Measurements from ENCODE around the gene NMUR2.

Gene NMUR2, protein sequence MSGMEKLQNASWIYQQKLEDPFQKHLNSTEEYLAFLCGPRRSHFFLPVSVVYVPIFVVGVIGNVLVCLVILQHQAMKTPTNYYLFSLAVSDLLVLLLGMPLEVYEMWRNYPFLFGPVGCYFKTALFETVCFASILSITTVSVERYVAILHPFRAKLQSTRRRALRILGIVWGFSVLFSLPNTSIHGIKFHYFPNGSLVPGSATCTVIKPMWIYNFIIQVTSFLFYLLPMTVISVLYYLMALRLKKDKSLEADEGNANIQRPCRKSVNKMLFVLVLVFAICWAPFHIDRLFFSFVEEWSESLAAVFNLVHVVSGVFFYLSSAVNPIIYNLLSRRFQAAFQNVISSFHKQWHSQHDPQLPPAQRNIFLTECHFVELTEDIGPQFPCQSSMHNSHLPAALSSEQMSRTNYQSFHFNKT

DNA sequence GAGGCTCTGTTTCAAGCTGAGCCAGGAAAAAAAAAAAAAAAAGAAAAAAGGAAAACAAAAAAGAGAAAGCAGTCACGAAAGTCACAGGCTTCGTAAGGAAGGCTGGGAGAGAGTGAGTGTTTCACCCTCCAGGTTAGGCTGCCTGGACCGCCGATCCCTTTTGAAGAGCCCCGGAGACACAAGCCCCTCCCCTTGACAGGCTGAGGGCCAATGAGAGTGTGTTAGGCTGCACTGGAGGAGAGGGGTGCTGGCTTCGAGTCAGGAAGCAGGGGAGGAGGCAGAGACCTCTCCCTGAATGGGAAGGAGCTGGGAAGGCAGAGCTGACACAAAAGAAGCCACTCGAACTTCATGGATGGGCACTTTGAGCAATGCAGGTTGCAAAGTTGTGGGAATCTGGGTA lies at the start of gene NMUR2:
Gene NMUR2, minus strand, starts transcription at position 135 of the 400 bp plus-strand sequence. CDS start 166 bp downstream, outside the sequence.
- DNase-seq: no peak

DNA sequence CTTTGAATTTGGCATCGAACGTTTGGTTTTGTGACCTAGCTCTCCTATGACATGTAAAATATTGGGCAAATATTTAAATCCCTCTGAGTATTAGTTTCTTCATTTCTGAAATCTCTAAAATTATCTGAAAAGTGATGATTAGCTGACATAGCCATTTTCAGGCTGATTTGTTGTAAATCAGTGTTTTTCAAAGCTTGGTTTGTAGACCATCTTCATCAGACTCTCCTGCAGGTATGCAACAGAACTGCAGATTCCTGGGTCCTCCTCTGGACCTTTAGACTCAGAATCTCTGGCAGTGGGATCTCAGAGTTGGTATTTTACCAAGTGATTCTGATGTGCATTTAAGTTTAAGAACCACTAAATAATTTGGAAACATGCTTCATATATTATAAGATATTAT lies 38.9 kb upstream of the NMUR2 start:
- DNase-seq: no peak

DNA sequence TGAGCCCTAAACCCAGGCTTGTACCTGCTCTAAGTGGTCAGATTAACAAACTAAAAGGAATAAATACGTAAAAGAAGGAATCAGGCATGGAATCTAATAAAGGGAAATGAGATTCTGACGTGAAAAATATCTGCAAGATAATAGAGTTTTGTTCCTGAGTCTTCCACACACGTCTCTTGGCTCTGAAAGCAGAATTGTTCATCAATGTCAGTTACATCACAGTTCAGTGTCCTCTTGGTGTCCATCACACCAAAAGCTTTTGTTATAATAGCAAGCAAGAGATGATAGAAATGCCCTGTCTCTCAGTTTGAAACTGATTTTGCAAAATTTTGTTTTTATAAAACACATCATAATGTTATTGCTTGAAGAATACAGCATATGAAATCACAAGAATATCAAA lies 34.7 kb upstream of the NMUR2 start:
- no peak for DNase-seq

DNA sequence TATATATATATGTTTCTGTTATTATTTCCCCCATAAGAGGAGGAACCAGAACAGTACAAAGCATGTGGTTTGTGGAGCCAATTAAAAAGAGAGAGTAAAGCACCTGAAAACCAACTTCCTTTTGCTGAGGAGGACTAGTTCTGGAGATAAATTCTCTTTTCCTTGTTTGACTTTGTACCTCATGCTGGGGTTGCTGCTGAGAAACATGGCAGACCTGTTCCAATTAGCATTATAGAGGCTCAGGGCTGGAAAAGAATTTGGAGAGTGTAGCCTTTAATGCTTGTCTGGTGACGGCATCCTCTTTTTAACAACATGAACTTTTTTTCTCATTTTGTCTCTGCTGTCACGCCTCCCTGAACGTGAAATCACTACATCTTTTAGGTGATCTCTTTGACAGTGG lies 32.8 kb upstream of the NMUR2 start:
- no peak for DNase-seq

DNA sequence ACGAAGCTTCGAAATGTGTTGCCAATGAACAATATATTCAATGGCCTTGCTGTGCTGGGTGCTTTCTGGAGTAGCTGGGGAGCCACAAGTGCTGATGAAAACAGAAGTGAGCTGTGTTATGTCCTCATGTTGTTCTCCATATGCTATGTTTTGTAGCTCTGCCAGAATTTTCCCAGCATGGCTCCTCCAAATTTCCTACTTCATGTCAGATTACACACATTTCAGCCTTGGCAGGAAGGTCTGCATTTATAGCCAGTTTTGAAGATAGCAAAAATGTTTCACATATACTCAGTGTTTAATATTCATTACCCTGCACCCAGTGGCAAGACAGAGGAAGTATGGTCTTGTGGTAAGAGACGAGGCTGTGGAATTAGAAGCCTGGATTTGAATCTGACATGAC lies 22.6 kb upstream of the NMUR2 start:
- DNase-seq: no peak

DNA sequence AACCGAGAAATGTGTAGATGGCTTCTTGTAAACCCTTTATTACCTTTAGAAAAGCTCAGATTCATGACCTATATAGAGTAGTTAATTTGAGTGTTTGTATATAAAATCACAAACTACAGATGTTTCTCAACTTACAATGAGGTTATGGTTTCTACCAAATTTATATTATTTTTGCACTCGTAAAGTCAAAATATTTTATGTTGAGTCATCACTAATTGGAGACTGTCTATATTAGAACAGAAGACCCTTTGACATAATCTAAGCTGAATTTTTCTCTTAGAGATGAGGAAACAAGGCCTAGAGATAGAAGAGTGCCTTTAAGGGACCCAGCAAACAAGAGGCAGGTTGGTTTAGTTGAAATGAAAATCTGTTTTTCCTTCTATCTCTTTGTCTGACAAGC lies 20.0 kb upstream of the NMUR2 start:
- no peak for DNase-seq

DNA sequence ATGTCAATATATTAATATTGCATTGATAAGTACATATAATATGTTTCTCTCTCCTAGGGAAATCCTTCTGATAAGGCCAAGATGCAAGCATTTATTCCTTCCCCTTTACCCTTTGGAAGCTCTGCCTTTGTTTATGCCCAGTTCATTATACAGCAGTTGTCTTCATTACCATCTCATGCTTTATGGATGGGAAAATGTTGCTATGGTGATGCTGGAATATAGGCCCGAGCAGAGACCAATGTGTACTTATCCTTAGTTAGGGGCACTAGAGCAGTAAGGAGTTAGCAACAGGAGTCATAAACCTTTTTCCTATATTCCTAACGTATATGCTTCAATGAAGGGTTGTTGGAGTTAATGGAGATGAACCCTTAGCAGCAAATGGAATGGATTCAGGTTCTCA lies 19.4 kb upstream of the NMUR2 start:
- DNase-seq: no peak

DNA sequence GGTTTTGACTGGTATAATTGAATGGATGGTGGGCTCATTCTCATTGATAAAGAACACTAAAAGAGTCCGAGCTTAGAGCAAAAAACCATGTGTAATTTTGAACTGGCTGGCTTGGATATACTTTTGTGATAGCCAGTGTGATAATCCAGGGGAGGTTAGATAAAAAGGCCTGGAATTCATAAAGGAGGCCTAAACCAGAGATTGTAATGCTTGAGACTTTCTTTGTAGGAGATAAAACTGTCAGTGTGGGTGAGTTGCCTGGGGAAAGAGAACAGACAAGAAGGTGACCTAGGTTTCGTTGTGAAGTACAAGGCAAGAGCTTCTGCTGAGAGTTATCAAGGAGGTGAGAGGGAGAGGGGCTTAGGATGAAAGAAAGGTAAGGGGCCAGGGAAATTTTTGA lies 17.0 kb upstream of the NMUR2 start:
- DNase-seq: no peak

DNA sequence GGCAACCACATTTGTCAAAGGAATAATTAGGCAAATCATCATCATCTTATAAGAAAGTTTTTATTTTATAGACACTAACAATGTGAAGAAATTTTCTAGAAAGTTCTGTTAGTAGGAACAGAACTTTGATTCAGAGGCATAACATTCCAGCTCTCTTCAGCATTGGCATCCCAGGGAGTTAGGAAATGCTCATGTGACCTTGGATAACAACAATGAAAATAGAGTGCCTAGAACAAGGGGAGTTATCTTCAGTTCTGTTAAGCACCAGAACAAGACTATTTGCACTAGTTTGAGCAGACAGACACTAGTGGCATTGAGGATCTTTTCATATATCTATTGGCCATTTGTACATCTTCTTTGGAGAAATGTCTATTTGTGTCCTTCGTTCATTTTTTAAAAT lies 7.0 kb upstream of the NMUR2 start:
- no peak for DNase-seq

DNA sequence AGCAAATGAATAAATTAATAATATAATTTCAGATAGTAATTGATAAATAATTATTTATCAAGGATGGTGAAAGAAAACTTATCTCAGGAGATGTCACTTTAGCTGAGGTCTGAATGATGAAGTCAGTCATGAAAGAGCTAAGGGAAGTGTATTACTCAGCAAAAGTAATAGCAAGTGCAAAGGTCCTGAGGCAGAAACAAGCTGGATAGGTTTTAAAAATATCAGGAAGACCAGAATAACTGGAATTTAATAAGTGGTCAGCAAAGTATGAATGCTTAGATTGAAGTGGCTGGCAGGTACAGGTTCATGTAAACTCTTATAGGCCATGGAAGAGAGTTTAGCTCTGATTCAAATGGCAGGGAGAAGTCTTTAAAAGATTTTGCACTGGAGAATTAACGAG lies 1.0 kb upstream of the NMUR2 start:
- DNase-seq: no peak

DNA sequence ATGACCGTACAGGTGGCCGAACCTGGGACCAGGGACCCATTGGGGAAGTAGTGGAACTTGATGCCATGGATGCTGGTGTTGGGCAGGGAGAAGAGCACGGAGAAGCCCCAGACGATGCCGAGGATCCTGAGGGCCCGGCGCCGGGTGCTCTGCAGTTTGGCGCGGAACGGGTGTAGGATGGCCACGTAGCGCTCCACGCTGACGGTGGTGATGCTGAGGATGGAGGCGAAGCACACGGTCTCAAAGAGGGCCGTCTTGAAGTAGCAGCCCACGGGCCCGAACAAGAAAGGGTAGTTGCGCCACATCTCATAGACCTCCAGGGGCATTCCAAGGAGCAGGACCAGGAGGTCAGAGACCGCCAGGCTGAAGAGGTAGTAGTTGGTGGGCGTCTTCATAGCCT lies 585 bp downstream of the NMUR2 start:
- DNase-seq: no peak

DNA sequence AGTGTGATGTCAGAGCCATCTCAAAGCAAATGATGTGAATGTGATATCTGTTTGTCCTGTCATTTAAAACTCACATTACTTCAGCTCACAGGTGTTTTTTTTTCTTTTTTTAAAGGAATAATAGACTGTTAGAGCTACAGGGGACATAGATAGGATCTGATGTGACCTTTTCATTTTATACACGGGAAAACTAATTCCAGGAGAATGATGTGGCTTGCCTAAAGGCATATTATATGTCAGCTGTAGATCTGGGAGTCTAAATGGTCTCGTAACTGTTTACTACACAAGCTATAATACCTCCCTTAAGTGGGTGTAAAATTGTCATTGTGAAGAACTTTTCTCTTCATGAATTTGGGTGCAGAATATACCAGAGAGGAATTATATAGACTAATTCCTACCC lies 2.0 kb downstream of the NMUR2 start:
- DNase-seq: no peak

DNA sequence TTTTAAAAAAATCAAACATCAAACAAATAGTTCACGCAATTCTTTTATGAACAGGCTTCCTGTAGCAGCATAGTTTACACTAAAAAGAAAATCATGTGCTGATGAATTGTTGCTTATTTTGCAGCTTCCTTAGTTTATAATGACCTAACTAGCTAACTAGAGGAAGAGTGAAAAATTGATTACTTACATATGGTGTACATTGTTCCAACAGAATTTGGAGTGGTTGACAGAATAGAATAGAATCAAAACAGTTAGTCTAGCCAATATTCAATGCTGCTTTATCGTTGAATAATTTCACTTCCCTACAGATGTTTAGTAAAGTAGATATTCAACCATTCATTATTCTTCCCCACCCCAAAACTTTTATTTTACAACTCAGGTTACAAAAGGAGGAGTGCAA lies 4.2 kb downstream of the NMUR2 start:
- no peak for DNase-seq

DNA sequence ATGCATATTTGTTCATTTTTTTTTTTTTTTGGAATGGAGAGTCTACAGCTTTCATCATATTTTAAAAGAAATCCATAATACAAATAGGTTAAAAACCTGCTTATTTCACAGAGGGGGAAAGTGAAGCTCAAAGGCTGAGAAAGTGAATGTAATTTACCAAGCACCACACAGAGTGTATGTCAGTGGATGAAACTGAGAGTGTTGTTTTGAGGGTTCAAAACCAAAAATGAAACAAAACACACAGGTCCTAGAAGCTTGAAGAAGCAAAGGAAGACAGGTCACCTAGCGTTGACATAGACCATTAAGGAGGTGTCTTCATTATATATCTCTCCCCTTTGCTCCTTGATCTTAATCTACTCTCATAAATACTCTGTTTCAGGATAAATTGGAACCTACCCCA lies 7.5 kb downstream of the NMUR2 start:
- no peak for DNase-seq

DNA sequence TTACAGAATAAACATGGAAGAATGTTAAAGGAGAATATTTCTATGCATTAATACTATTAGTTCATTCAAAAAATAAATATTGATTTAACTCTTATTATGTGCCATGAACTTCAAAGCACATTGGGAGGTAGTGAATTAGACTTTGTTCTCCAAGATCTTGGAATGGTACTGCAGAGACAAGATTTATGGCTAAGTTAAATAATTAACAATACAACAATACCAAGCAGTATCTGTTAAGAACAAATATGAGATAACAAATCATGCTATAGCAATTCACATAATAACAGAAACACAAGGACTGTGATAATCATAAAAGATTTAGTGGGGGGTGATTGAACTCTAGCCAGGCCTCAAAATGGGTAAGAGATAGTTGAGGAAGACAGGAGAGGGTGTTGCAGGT lies 11.6 kb downstream of the NMUR2 start:
- no peak for DNase-seq

DNA sequence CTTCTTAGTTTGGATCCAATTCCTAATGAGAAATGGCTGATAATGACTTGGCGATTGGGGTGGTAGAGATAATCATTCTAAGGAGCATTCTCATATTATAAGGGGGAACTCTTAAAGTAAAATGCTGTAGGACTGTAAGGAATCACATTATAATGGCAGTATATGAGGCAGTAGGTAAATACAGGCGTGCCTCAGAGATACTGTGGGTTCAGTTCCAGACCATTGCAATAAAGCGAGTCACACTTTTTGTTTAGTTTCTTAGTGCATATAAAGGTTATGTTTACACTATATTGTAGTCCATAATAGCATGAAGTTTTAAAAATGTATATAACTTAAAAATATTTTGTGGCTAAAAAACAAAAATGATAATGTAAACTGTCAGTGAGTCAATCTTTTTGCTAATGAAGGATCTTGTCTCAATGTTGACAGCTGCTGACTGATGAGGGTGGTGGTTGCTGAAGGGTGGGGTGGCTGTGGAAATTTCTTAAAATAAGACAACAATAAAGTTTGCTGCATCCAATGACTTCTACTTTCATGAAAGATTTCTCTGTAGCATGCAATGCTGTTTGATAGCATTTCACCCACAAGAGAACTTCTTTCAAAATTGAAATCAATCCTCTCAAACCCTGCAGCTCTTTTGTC lies 15.8 kb downstream of the NMUR2 start:
- no peak for DNase-seq

DNA sequence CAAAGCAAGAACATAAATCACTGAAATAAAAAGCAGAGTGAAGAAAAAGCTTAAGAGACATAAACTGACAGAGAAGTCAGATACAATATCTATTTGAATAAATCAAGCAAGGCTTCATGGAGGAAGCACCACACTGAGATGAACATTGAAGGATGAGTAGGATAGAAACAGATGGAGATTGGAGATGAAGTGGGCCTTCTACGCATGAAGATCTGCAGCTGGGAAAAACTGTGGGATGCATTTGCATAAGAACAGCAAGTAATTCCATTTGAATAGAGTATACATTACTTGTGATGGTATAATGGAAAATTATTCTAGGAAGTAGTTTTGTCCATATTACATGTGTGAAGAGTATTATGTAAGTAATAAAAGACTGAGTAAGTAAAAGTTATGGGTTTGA lies 16.5 kb downstream of the NMUR2 start:
- DNase-seq: no peak

DNA sequence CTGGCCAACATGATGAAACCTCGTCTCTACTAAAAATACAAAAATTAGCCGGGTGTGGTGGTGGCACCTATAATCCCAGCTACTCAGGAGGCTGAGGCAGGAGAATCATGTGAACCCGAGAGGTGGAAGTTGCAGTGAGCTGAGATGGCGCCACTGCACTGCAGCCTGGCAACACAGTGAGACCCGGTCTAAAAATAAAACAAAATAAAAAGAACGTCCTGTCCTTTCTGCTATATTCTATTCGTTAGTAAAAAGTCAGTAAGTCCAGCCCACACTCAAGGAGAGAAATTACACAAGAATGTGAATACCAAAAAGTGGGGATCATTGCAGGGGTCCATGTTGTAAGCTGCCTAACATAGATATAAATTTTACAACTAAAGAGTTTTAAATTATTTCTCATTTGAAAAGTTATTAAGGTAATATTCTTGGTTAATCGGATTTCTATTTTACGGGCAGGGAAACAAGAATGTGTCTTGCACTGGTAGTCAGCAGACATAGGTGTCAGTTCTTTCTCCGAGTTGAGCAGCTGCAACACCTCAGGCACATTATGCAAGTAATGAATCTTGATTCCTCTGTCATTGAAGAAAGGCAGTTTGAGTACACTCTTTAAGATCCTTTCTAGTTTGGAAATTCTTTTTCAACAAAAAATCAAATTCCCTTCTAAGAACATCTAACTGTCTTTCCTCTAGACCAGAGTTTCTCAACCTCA lies 24.5 kb downstream of the NMUR2 start:
- no peak for DNase-seq

DNA sequence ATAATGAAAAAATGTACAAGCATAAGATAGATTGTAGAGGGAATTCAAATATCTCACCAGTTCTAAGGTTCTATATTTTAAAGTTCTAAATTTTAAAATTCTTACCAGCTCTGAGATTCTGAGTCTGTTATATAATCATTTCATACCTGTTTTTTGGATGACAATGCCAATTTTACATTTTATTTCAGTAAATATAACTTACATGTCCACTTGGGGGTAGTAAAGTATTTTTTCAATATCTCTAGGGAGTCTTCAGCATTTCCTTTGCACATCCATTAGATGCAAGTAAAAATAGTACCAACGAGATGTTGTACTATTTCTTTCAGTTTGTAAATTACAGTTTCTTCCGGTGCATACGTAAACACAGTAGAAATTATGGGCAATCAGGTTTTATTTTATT lies 25.7 kb downstream of the NMUR2 start:
- DNase-seq: no peak

DNA sequence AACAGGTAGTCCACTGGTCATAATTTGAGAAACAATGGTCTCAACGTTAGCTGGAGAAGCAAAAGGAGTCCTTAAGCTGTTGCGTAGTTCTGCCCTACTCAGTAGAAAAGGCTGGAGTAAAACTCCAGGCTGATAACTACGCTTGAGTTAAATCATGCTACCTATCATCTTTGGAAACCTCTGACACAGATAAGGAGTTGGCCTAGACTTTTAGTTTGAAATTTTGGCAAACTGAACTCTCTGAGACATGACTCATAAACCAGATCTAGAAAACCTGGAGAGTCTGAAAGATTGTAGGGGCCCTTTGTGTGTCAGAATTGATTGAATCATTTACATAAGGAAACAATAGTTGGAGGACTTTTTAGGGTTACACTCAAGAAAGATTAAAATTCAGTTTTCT lies 26.3 kb downstream of the NMUR2 start:
- no peak for DNase-seq

DNA sequence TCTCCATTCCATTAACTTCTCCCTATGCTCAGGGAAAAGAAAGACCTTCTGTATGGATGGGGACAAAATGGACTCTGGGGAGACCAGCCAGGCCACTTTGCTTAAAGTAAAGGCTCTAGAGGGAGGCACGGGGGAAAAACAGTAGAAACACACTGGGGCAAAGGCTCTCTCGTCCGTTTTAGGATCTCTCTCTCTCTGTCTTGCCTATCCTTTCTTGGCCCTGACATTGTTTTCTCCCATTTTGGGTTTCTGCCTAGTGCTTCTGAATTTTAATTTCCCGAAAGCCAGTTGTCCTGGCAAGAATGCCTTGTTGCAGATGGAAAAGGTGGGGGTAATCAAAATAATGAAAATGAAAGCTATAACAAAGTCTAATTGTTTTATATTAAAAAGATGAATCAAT lies 28.2 kb downstream of the NMUR2 start:
- DNase-seq: no peak

DNA sequence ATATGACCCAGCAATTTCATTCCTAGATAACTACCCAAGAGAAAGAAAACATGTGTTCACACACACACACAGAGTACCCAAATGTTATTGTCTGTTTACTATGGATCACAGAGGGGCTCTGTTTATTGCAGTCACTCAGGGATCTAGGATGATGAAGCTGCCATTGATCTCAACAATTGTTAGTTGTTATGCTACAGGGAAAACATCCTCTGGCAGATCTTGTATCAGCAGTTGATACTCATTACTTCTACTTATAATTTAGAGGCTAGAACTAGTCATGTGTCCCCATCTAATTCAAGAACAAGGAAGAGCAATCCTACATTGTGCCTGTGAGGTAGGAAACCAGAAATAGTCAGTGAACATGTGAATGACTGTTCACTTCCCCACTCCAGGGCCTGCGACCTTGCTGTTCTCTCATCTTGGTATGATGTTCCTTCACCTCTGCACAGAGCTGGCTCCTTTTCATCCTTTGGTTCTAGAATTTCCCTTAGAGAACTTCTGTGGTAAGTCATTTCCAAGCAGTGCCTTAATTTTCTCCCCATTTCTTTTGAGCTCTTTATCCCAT lies 30.3 kb downstream of the NMUR2 start:
- DNase-seq: no peak

DNA sequence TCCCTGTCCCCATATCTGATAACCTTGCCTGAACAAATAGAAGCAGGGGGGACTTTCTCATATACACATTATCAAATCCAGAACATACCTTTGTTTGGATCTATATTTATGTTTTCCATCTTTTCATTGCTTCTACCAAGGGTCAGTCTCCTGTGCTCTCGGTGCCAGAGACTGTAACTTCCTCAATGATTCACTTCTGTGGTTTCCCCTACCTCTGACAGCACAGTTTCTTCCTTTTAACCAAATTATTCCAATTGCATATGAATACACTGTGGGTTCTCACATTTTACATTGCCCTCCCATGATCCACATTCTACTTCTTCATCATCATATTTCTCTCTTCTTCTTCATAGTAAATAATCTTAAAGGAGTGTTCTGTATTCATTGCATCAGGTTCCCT lies 32.2 kb downstream of the NMUR2 start:
- no peak for DNase-seq

DNA sequence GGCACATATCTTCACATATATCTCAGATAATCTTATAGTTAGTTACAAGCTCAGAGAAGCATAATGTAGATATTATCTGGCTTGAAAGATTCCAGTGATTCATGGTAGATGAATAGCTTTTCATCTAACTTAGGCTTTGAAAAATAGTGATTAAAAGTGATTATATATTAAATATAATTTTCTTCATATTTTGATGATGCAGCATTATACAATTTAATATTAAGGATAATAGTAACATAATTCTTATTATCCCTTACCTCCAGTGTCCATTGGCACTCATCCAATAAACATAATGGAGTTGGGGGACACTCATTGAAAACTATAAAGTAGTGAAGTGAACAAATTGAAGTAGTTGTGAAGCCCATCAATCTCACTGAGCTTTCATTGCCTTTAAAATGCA lies 35.8 kb downstream of the NMUR2 start:
- no peak for DNase-seq

Data from right forelimb (tissue), 1 donor.